Stimulated activated CD8-positive, alpha-beta memory T cell treated with anti-CD3 and anti-CD28 coated beads, Interleukin-4, amount 100 ng/mL, for 48 hours (primary cell): ENCODE measurements around the gene ARID3C.

ENCODE experiments used
- DNase-seq: peaks from one replicate; pipeline ENCODE4 v3.0.0-alpha.2; 2020

ARID3C gene

GRCh38 chr9:34628656-34629490, at the start of gene ARID3C:
Gene ARID3C, minus strand, starts transcription at chr9:34629066. Its CDS starts 1,052 bp downstream, at chr9:34628014.
- peak; percentile 55 for DNase-seq

- no peak for DNase-seq
These were observed 47.0 kb upstream of the ARID3C start for GRCh38 chr9:34675869-34676268.

- peak; percentile 81 for DNase-seq
These were observed 46.3 kb upstream of the ARID3C start for GRCh38 chr9:34675048-34675714.

GRCh38 chr9:34674440-34674839, 45.6 kb upstream of the ARID3C start:
- DNase-seq, result no peak

GRCh38 chr9:34671307-34671706, 42.4 kb upstream of the ARID3C start:
- DNase-seq, result no peak

- no peak for DNase-seq
These were observed 41.1 kb upstream of the ARID3C start for GRCh38 chr9:34669809-34670562.

- peak; percentile 93 for DNase-seq
These were observed 36.8 kb upstream of the ARID3C start for GRCh38 chr9:34665381-34666250.

GRCh38 chr9:34665067-34665380, 36.2 kb upstream of the ARID3C start:
- DNase-seq, result no peak

GRCh38 chr9:34664281-34665066, 35.6 kb upstream of the ARID3C start:
- DNase-seq, result peak; percentile 89

- no peak for DNase-seq
These were observed 34.4 kb upstream of the ARID3C start for GRCh38 chr9:34663303-34663605.

GRCh38 chr9:34662526-34663302, 33.8 kb upstream of the ARID3C start, which contains the start of gene CCL27:
Gene CCL27, minus strand, starts transcription at chr9:34662657. Its CDS starts 24 bp downstream, at chr9:34662633.
- DNase-seq, result no peak

GRCh38 chr9:34659592-34660253, 30.9 kb upstream of the ARID3C start:
- DNase-seq, result no peak

- DNase-seq, result no peak
These were observed 29.6 kb upstream of the ARID3C start for GRCh38 chr9:34658461-34658860.

GRCh38 chr9:34656992-34657391, 28.1 kb upstream of the ARID3C start:
- no peak for DNase-seq

- DNase-seq, result no peak
These were observed 26.5 kb upstream of the ARID3C start for GRCh38 chr9:34655394-34655793.

- DNase-seq, result no peak
These were observed 25.6 kb upstream of the ARID3C start for GRCh38 chr9:34654323-34655051.

GRCh38 chr9:34653151-34654072, 24.5 kb upstream of the ARID3C start:
- no peak for DNase-seq

GRCh38 chr9:34652602-34653000, 23.7 kb upstream of the ARID3C start:
- no peak for DNase-seq
